ENCODE data around the gene AUTS2.

DNA sequence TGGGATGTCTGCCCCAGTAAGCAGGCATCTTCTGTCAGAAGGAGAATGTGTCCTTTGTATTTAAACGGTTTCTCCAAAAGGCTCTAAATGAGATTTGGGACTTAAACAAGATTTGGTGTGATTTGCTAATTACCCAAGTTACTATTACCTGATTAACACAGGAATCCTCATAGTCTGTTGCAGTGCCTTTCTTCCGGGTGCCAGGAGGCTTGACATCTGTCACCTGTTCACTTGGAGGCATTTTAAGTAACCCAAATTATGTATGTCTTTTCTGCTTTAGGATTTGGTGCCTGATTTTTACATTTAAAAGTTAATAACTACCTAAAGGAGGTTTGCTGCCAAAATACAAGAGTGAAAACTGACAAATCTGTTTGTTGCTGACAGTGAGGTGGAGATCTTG lies 945.7 kb downstream of the AUTS2 start:
- TF ChIP-seq, protein P1, sequence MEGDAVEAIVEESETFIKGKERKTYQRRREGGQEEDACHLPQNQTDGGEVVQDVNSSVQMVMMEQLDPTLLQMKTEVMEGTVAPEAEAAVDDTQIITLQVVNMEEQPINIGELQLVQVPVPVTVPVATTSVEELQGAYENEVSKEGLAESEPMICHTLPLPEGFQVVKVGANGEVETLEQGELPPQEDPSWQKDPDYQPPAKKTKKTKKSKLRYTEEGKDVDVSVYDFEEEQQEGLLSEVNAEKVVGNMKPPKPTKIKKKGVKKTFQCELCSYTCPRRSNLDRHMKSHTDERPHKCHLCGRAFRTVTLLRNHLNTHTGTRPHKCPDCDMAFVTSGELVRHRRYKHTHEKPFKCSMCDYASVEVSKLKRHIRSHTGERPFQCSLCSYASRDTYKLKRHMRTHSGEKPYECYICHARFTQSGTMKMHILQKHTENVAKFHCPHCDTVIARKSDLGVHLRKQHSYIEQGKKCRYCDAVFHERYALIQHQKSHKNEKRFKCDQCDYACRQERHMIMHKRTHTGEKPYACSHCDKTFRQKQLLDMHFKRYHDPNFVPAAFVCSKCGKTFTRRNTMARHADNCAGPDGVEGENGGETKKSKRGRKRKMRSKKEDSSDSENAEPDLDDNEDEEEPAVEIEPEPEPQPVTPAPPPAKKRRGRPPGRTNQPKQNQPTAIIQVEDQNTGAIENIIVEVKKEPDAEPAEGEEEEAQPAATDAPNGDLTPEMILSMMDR (IDR thresholded peaks at IDR 0.05), result no peak
- TF ChIP-seq POLR2A (IDR thresholded peaks at IDR 0.05), result no peak

All from thyroid gland (tissue), 4 donors.